ENCODE data around the gene S1PR4. TPM values are rescaled to one million over a fixed set of nuclear protein-coding genes. Genes with fewer than 3 reads are reported as not detected.

The S1PR4 gene
- total and polyA plus RNA-seq, 2 of the 13 experiments (the other 11 are each of a cell fraction or from before 2014, with no cell fraction given): 0.07 to 0.09 TPM

DNA sequence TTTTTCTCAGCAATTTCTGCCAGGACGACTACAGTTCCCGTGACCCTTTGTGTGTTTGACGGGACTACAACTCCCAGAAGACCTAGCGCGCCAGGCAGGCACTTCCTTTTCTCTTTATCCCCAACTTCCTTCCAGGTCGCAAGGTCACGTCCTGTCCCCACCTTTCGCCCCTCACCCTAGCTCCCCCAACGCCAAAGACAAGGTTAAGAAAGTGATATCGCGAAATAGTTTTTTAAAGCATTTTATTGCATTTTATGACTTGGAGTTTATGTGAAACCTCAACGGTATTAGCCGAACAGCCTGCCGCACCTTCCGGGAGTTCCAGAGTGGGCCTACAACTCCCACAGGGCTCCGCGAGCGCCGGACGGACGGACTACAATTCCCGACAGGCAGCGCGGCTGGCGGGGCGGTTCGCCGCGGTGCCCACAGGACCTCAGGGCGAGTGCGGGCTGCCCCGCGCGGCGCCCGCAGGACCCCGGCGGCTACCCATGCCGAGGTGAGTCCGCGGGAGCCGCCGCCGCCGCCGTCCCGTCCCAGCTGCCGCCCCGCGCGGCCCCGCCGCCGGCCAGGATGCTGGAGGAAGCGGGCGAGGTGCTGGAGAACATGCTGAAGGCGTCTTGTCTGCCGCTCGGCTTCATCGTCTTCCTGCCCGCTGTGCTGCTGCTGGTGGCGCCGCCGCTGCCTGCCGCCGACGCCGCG lies 7.0 kb downstream of the S1PR4 start, which contains the start of gene NCLN (continued):
- TF ChIP-seq, protein P1, sequence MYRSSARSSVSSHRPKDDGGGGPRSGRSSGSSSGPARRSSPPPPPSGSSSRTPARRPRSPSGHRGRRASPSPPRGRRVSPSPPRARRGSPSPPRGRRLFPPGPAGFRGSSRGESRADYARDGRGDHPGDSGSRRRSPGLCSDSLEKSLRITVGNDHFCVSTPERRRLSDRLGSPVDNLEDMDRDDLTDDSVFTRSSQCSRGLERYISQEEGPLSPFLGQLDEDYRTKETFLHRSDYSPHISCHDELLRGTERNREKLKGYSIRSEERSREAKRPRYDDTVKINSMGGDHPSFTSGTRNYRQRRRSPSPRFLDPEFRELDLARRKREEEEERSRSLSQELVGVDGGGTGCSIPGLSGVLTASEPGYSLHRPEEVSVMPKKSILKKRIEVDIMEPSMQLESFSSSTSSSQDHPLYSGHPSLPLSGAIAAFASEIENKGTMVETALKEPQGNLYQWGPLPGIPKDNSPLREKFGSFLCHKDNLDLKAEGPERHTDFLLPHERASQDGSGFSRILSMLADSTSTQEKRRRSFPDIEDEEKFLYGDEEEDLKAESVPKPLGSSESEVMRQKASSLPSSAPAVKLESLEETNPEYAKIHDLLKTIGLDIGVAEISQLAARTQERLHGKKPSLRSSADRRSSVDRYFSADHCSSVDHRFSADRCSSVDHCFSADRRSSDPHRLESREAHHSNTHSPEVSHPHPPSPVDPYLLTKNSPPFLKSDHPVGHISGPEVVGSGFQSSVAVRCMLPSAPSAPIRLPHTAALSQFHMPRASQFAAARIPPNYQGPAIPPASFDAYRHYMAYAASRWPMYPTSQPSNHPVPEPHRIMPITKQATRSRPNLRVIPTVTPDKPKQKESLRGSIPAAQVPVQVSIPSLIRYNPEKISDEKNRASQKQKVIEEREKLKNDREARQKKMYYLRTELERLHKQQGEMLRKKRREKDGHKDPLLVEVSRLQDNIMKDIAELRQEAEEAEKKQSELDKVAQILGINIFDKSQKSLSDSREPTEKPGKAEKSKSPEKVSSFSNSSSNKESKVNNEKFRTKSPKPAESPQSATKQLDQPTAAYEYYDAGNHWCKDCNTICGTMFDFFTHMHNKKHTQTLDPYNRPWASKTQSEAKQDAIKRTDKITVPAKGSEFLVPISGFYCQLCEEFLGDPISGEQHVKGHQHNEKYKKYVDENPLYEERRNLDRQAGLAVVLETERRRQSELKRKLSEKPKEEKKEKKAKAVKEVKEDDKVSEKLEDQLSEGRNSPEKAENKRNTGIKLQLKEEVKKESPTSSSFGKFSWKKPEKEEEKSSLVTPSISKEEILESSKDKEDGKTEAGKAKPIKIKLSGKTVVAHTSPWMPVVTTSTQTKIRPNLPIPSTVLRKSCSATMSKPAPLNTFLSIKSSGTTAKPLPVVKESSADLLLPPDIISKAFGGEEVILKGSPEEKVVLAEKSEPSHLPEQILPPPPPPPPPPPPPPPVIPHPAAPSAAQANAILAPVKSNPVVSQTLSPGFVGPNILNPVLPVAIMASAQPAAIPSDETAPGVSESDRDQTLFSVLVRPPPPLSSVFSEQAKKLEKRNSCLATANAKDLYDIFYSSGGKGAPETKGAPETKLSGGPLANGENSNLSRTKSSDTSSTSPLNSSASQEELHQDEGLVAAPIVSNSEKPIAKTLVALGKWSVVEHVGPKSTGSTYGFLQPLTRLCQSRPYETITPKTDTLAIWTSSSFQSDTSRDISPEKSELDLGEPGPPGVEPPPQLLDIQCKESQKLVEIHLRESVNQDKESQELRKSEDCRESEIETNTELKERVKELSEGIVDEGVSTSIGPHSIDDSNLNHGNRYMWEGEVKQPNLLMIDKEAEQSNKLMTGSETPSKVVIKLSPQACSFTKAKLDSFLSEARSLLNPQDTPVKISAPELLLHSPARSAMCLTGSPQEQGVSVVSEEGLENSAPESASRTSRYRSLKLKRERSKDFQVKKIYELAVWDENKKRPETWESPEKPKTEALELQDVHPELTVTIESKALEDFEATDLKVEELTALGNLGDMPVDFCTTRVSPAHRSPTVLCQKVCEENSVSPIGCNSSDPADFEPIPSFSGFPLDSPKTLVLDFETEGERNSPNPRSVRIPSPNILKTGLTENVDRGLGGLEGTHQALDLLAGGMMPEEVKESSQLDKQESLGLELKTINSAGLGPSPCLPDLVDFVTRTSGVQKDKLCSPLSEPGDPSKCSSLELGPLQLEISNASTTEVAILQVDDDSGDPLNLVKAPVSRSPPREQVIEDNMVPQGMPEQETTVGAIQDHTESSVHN (CRISPR knock-in tag; IDR thresholded peaks at IDR 0.05): no peak
- TF ChIP-seq ZBTB38 (CRISPR knock-in tag; IDR thresholded peaks at IDR 0.05) (no peak), JARID2 (CRISPR knock-in tag; IDR thresholded peaks at IDR 0.05; ENCODE audit: insufficient replicate concordance) (no peak), ZNF143 (CRISPR knock-in tag; IDR thresholded peaks at IDR 0.05) (peak; percentile 90), ZSCAN9 (CRISPR knock-in tag; IDR thresholded peaks at IDR 0.05; ENCODE audit: borderline replicate concordance) (peak; percentile 19; the same call in 1 of the 2 replicates), MYC (CRISPR knock-in tag; IDR thresholded peaks at IDR 0.05; ENCODE audit: borderline replicate concordance) (peak; percentile 82; the same call in 1 of the 2 replicates), PITX1 (CRISPR knock-in tag; IDR thresholded peaks at IDR 0.05) (peak; percentile 25; the same call in 1 of the 2 replicates)
- TF ChIP-seq, protein P2, sequence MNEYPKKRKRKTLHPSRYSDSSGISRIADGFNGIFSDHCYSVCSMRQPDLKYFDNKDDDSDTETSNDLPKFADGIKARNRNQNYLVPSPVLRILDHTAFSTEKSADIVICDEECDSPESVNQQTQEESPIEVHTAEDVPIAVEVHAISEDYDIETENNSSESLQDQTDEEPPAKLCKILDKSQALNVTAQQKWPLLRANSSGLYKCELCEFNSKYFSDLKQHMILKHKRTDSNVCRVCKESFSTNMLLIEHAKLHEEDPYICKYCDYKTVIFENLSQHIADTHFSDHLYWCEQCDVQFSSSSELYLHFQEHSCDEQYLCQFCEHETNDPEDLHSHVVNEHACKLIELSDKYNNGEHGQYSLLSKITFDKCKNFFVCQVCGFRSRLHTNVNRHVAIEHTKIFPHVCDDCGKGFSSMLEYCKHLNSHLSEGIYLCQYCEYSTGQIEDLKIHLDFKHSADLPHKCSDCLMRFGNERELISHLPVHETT (CRISPR knock-in tag; conservative IDR thresholded peaks at IDR 0.05): 0 out of 2 replicates have a peak, but pooled peaks have one; percentile 48
- TF ChIP-seq, protein P3, sequence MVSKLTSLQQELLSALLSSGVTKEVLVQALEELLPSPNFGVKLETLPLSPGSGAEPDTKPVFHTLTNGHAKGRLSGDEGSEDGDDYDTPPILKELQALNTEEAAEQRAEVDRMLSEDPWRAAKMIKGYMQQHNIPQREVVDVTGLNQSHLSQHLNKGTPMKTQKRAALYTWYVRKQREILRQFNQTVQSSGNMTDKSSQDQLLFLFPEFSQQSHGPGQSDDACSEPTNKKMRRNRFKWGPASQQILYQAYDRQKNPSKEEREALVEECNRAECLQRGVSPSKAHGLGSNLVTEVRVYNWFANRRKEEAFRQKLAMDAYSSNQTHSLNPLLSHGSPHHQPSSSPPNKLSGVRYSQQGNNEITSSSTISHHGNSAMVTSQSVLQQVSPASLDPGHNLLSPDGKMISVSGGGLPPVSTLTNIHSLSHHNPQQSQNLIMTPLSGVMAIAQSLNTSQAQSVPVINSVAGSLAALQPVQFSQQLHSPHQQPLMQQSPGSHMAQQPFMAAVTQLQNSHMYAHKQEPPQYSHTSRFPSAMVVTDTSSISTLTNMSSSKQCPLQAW (CRISPR knock-in tag; IDR thresholded peaks at IDR 0.05): no peak
- TF ChIP-seq, protein P4, sequence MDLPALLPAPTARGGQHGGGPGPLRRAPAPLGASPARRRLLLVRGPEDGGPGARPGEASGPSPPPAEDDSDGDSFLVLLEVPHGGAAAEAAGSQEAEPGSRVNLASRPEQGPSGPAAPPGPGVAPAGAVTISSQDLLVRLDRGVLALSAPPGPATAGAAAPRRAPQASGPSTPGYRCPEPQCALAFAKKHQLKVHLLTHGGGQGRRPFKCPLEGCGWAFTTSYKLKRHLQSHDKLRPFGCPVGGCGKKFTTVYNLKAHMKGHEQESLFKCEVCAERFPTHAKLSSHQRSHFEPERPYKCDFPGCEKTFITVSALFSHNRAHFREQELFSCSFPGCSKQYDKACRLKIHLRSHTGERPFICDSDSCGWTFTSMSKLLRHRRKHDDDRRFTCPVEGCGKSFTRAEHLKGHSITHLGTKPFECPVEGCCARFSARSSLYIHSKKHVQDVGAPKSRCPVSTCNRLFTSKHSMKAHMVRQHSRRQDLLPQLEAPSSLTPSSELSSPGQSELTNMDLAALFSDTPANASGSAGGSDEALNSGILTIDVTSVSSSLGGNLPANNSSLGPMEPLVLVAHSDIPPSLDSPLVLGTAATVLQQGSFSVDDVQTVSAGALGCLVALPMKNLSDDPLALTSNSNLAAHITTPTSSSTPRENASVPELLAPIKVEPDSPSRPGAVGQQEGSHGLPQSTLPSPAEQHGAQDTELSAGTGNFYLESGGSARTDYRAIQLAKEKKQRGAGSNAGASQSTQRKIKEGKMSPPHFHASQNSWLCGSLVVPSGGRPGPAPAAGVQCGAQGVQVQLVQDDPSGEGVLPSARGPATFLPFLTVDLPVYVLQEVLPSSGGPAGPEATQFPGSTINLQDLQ (CRISPR knock-in tag; IDR thresholded peaks at IDR 0.05): peak; percentile 76; the same call in 1 of the 2 replicates

Data from HepG2 (cell line).